Inflammatory macrophage treated with lipopolysaccharide for 4 hours (primary cell): ENCODE data around the gene TIGAR.

Experiments
- DNase-seq: peaks from one replicate; pipeline ENCODE4 v3.0.0-alpha.2; 2020

TIGAR gene

GRCh38 chr12:4320853-4321701, at the start of gene TIGAR:
Gene TIGAR, plus strand, starts transcription at chr12:4321213. Its CDS starts 59 bp downstream, at chr12:4321272.
- peak; percentile 98 for DNase-seq

- DNase-seq = peak; percentile 57
Observed at GRCh38 chr12:4271717-4272423, 49.1 kb upstream of the TIGAR start.

- no peak for DNase-seq
Observed at GRCh38 chr12:4272424-4273272, 48.4 kb upstream of the TIGAR start.

- no peak for DNase-seq
Observed at GRCh38 chr12:4273273-4273651, 47.8 kb upstream of the TIGAR start.

- peak; percentile 73 for DNase-seq
Observed at GRCh38 chr12:4273652-4274395, 47.2 kb upstream of the TIGAR start, which contains the start of gene CCND2. Gene CCND2, plus strand, starts transcription at chr12:4273762. Its CDS starts 279 bp downstream, at chr12:4274041.

- no peak for DNase-seq
Observed at GRCh38 chr12:4274396-4275015, 46.5 kb upstream of the TIGAR start.

GRCh38 chr12:4275016-4275869, 45.8 kb upstream of the TIGAR start:
- DNase-seq = no peak

GRCh38 chr12:4275870-4276301, 45.1 kb upstream of the TIGAR start:
- no peak for DNase-seq

GRCh38 chr12:4276524-4277204, 44.3 kb upstream of the TIGAR start:
- peak; percentile 79 for DNase-seq

- no peak for DNase-seq
Observed at GRCh38 chr12:4277205-4277543, 43.8 kb upstream of the TIGAR start.

- DNase-seq = no peak
Observed at GRCh38 chr12:4277857-4278256, 43.2 kb upstream of the TIGAR start.

GRCh38 chr12:4278329-4279197, 42.5 kb upstream of the TIGAR start:
- peak; percentile 90 for DNase-seq

GRCh38 chr12:4279198-4279690, 41.8 kb upstream of the TIGAR start:
- no peak for DNase-seq

GRCh38 chr12:4280351-4281163, 40.5 kb upstream of the TIGAR start:
- DNase-seq = no peak

GRCh38 chr12:4281173-4281654, 39.8 kb upstream of the TIGAR start:
- DNase-seq = no peak

GRCh38 chr12:4282103-4282891, 38.7 kb upstream of the TIGAR start:
- no peak for DNase-seq

GRCh38 chr12:4282892-4283511, 38.0 kb upstream of the TIGAR start:
- no peak for DNase-seq
